IMR-90 (cell line): ENCODE measurements around the gene PFKP. TPM values are rescaled to one million over a fixed set of nuclear protein-coding genes. Genes with fewer than 3 reads are reported as not detected.

Experiments used
- ATAC-seq: fragments of 200-7000 bp; cut with Tn5 transposase; 2 replicates; pipeline ENCODE4 v1.9.1; 2020; ENCODE audit warnings: low read depth, mild to moderate bottlenecking, moderate library complexity
- BruUV-seq: library from RNA; stranded (reverse); fragments of 400-500 nt; replicated peaks from 2 replicates; lab custom pipeline; 2021; lab: Mats Ljungman, UMichigan
- CTCF ChIA-PET: fragments of 300-600 bp; formaldehyde crosslinking; extraction: SDS; loops from one replicate; lab custom pipeline; 2021; ENCODE audit warnings: antibody characterized with exemption; lab: Yijun Ruan, JAX
- POLR2A ChIA-PET: fragments of 300-600 bp; sonication (Branson Sonifier 250); formaldehyde crosslinking; loops from one replicate; lab custom pipeline; 2022; ENCODE audit warnings: antibody characterized with exemption; ENCODE audit not compliant: unreplicated experiment; lab: Charles Lee
- DNase-seq: peaks from one replicate; pipeline ENCODE4 v3.0.0; 2013
- H2AFZ ChIP-seq: replicated peaks from 2 replicates; pipeline ENCODE3; 2013; ENCODE audit warnings: low read length, mild to moderate bottlenecking; ENCODE audit not compliant: poor library complexity
- H2AK5ac ChIP-seq: 2 replicates; pipeline ENCODE4 v1.6.1; 2013; ENCODE audit warnings: low read depth, low read length, inconsistent platforms
- H2AK9ac ChIP-seq: replicated peaks from 2 replicates; pipeline ENCODE3; 2013; ENCODE audit warnings: mild to moderate bottlenecking, low read depth, low read length, moderate library complexity; ENCODE audit not compliant: poor library complexity
- H2BK120ac ChIP-seq: 2 replicates; pipeline ENCODE4 v1.6.1; 2013; ENCODE audit warnings: low read depth, low read length, inconsistent platforms
- H2BK15ac ChIP-seq: 3 replicates; pipeline ENCODE4 v1.6.1; 2013; ENCODE audit warnings: low read depth, low read length, inconsistent platforms
- H2BK20ac ChIP-seq: 2 replicates; pipeline ENCODE4 v1.6.1; 2013; ENCODE audit warnings: low read depth, mild to moderate bottlenecking, inconsistent platforms, low read length, moderate library complexity
- H2BK5ac ChIP-seq: 2 replicates; pipeline ENCODE4 v1.6.1; 2013; ENCODE audit warnings: mild to moderate bottlenecking, low read depth, low read length, inconsistent platforms; ENCODE audit not compliant: poor library complexity, severe bottlenecking
- H3K14ac ChIP-seq: replicated peaks from 2 replicates; pipeline ENCODE4 v1.6.1; 2013; ENCODE audit warnings: low read depth, low read length, inconsistent platforms
- H3K18ac ChIP-seq: 2 replicates; pipeline ENCODE4 v1.6.1; 2013; ENCODE audit warnings: low read depth, low read length, control low read depth
- H3K23ac ChIP-seq: 2 replicates; pipeline ENCODE4 v1.6.1; 2013; ENCODE audit warnings: low read depth, low read length, inconsistent platforms
- H3K27ac ChIP-seq: 2 replicates; pipeline ENCODE4 v1.5.1; 2013; ENCODE audit warnings: mild to moderate bottlenecking, control low read depth, low read length; ENCODE audit not compliant: insufficient read depth
- H3K27me3 ChIP-seq: 2 replicates; pipeline ENCODE4 v1.6.1; 2013; ENCODE audit warnings: low read length; ENCODE audit not compliant: control insufficient read depth, insufficient read depth
- H3K36me3 ChIP-seq: 2 replicates; pipeline ENCODE4 v1.6.1; 2013; ENCODE audit warnings: low read length, mixed read lengths; ENCODE audit not compliant: control insufficient read depth, insufficient read depth
- H3K4ac ChIP-seq: 2 replicates; pipeline ENCODE4 v1.6.1; 2013; ENCODE audit warnings: low read depth, low read length, inconsistent platforms
- H3K4me1 ChIP-seq: 2 replicates; pipeline ENCODE4 v1.6.1; 2013; ENCODE audit warnings: low read length, mixed read lengths; ENCODE audit not compliant: control insufficient read depth, insufficient read depth
- H3K4me2 ChIP-seq: 2 replicates; pipeline ENCODE4 v1.6.1; 2013; ENCODE audit warnings: low read depth, mild to moderate bottlenecking, control low read depth, low read length, moderate library complexity
- H3K4me3 ChIP-seq: 2 replicates; pipeline ENCODE4 v1.5.1; 2013; ENCODE audit warnings: low read depth, mild to moderate bottlenecking, control low read depth, low read length, moderate library complexity; ENCODE audit not compliant: insufficient read depth
- H3K56ac ChIP-seq: 2 replicates; pipeline ENCODE4 v1.6.1; 2013; ENCODE audit warnings: low read length, inconsistent platforms; ENCODE audit not compliant: insufficient read depth; ENCODE audit errors: extremely low read depth
- H3K79me1 ChIP-seq, 2 experiments: 2 replicates each; pipeline ENCODE4 v1.6.1; 2013; ENCODE audit warnings: low read length in 2 of 2, inconsistent platforms in 1 of 2, low read depth in 1 of 2
- H3K9ac ChIP-seq: 2 replicates; pipeline ENCODE4 v1.6.1; 2013; ENCODE audit warnings: low read depth, low read length, control low read depth
- H3K9me1 ChIP-seq: 2 replicates; pipeline ENCODE4 v1.6.1; 2013; ENCODE audit warnings: low read length, inconsistent platforms; ENCODE audit not compliant: insufficient read depth
- H3K9me3 ChIP-seq: 2 replicates; pipeline ENCODE4 v1.6.1; 2013; ENCODE audit warnings: low read length; ENCODE audit not compliant: control insufficient read depth, insufficient read depth
- H4K20me1 ChIP-seq: 2 replicates; pipeline ENCODE4 v1.6.1; 2013; ENCODE audit warnings: low read length, inconsistent platforms; ENCODE audit not compliant: insufficient read depth
- H4K5ac ChIP-seq: 2 replicates; pipeline ENCODE4 v1.6.1; 2013; ENCODE audit warnings: mild to moderate bottlenecking, low read depth, low read length, control low read depth
- H4K8ac ChIP-seq, 2 experiments: 2 replicates each; pipeline ENCODE4 v1.6.1; 2013; ENCODE audit warnings: low read depth in 2 of 2, low read length in 2 of 2, control low read depth in 1 of 2, inconsistent platforms in 1 of 2
- H4K91ac ChIP-seq: 2 replicates; pipeline ENCODE4 v1.6.1; 2013; ENCODE audit warnings: low read depth, low read length, inconsistent platforms; ENCODE audit not compliant: insufficient read depth
- BHLHE40 ChIP-seq: fragments of 150-350 bp; IDR thresholded peaks from 2 replicates; pipeline ENCODE4 v1.6.1; 2016; ENCODE audit warnings: mild to moderate bottlenecking, low read depth, low read length
- CEBPB ChIP-seq: IDR thresholded peaks from 2 replicates; pipeline ENCODE4 v1.6.1; 2012; ENCODE audit warnings: low read depth, low read length, improper control_type of control experiment
- CHD1 ChIP-seq: IDR thresholded peaks from 2 replicates; pipeline ENCODE4 v1.6.1; 2012; ENCODE audit warnings: low read depth, low read length, improper control_type of control experiment
- FOS ChIP-seq: fragments of 150-350 bp; IDR thresholded peaks from 2 replicates; pipeline ENCODE4 v1.6.1; 2016; ENCODE audit warnings: low read depth, low read length
- MAFK ChIP-seq: IDR thresholded peaks from 2 replicates; pipeline ENCODE4 v1.6.1; 2012; ENCODE audit warnings: low read depth, low read length, improper control_type of control experiment
- MAZ ChIP-seq: IDR thresholded peaks from 2 replicates; pipeline ENCODE4 v1.6.1; 2012; ENCODE audit warnings: low read depth, mild to moderate bottlenecking, low read length, improper control_type of control experiment, moderate library complexity, borderline replicate concordance
- MXI1 ChIP-seq: IDR thresholded peaks from 2 replicates; pipeline ENCODE4 v1.6.1; 2012; ENCODE audit warnings: low read depth, mild to moderate bottlenecking, low read length, moderate library complexity, borderline replicate concordance
- NFE2L2 ChIP-seq: fragments of 150-350 bp; IDR thresholded peaks from 2 replicates; pipeline ENCODE4 v1.6.1; 2016; ENCODE audit warnings: low read depth, mild to moderate bottlenecking, low read length
- POLR2A ChIP-seq: IDR thresholded peaks from 2 replicates; pipeline ENCODE4 v1.6.1; 2012; ENCODE audit warnings: mild to moderate bottlenecking, low read depth, low read length
- RAD21 ChIP-seq: IDR thresholded peaks from 2 replicates; pipeline ENCODE4 v1.6.1; 2012; ENCODE audit warnings: low read length, improper control_type of control experiment
- RCOR1 ChIP-seq: IDR thresholded peaks from 2 replicates; pipeline ENCODE4 v1.6.1; 2012; ENCODE audit warnings: mild to moderate bottlenecking, low read length, improper control_type of control experiment; ENCODE audit not compliant: insufficient replicate concordance
- SMC3 ChIP-seq: fragments of 150-350 bp; IDR thresholded peaks from 2 replicates; pipeline ENCODE4 v1.6.1; 2016; ENCODE audit warnings: low read depth, mild to moderate bottlenecking, antibody characterized with exemption, low read length, moderate library complexity
- USF2 ChIP-seq: fragments of 150-350 bp; IDR thresholded peaks from 2 replicates; pipeline ENCODE4 v1.6.1; 2017; ENCODE audit warnings: mild to moderate bottlenecking, antibody characterized with exemption, low read length, low read depth
- WGBS, 2 experiments: methylation state at CpG; one replicate each; pipeline versions ENCODE4 v1.1.5 to v1.1.7; 2013; ENCODE audit warnings: missing lambda C conversion rate in 2 of 2; ENCODE audit not compliant: insufficient read length in 1 of 2; ENCODE audit errors: extremely low coverage in 2 of 2; 5-methylcytosine and 5-hydroxymethylcytosine counted together
- dilution Hi-C: fragments of 300-500 bp; cut with HindIII; formaldehyde crosslinking; loops from one replicate; pipeline ENCODE4 v1.14.3; 2018; ENCODE audit warnings: low sequenced_read_pairs; ENCODE audit not compliant: unreplicated experiment
- in situ Hi-C: fragments of 300-500 bp; cut with MboI; formaldehyde crosslinking; loops from 3 replicates; pipeline ENCODE4 v1.14.3; 2019; ENCODE audit warnings: low sequenced_read_pairs, inconsistent platforms, mixed read lengths
- intact Hi-C: fragments of 100-400 bp; cut with micrococcal nuclease; formaldehyde crosslinking; loops from 2 replicates; pipeline ENCODE4 v1.10.0; 2022
- polyA plus RNA-seq, 3 experiments: library from polyadenylated mRNA; depleted of rRNA; stranded (reverse); fragments of >200 nt; gene quantifications; 2 replicates each; pipeline ENCODE4 v1.2.3, GENCODE V29; 2012; ENCODE audit warnings: low replicate concordance in 1 of 3
- total RNA-seq: library from RNA; depleted of rRNA; stranded (reverse); fragments of >200 nt; gene quantifications from 2 replicates; pipeline ENCODE4 v1.2.3, GENCODE V29; 2012
- TF ChIP-seq, protein P1 (sequence below): fragments of 150-350 bp; IDR thresholded peaks from 2 replicates; pipeline ENCODE4 v1.6.1; 2016; ENCODE audit warnings: low read depth, mild to moderate bottlenecking, low read length, moderate library complexity, borderline replicate concordance
- TF ChIP-seq, protein P2 (sequence below): conservative IDR thresholded peaks from 2 replicates; pipeline ENCODE4 v1.5.1; 2012; ENCODE audit warnings: mild to moderate bottlenecking, low read depth, low read length, improper control_type of control experiment

Gene PFKP
- total and polyA plus RNA-seq, 2 of the 4 experiments (the other 2 are of a cell fraction) = 223 to 294 TPM

GRCh38 chr10:3137958-3138726 is 70.8 kb downstream of the PFKP start:
- Histone ChIP-seq H3K56ac (no peak overlapping the region), H3K18ac (no peak overlapping the region), H2AK9ac (no peak overlapping the region), H3K27me3 (no peaks in the 10 kb centered on the region), H2BK5ac (no peak overlapping the region), H3K23ac (no peak overlapping the region), H3K4ac (no peak overlapping the region), H2BK20ac (no peak overlapping the region), H4K8ac (no peak overlapping the region), H3K9me3 (no peaks in the 10 kb centered on the region), H2BK120ac (no peak overlapping the region), H3K4me2 (no peak overlapping the region), H4K5ac (no peak overlapping the region), H3K4me3 (no peak overlapping the region), H2BK15ac (no peak overlapping the region), H3K14ac (no peak overlapping the region), H3K9me1 (0 out of 2 replicates have a peak, but pooled peaks cover 3% of the 10 kb centered on the region), H3K79me1 (peaks cover 28 to 33% of the 10 kb centered on the region in 2 experiments), H3K4me1 (peaks cover 2% of the 10 kb centered on the region; the same call in 1 of the 2 replicates), H4K20me1 (peaks cover 4% of the 10 kb centered on the region), H2AK5ac (no peak overlapping the region), H4K91ac (no peak overlapping the region), H2AFZ (no peak overlapping the region), H3K27ac (no peak overlapping the region), H3K36me3 (peaks cover 80% of the 10 kb centered on the region), H3K9ac (no peak overlapping the region)
- in situ Hi-C loops = no loop called here
- intact Hi-C loops = no loop called here
- BruUV-seq = no TSS peak
- no peak for DNase-seq
- ATAC-seq = no peak
- dilution Hi-C loops = no loop called here
- POLR2A ChIA-PET = no interaction called here
- CTCF ChIA-PET = no interaction called here
- WGBS, 2 experiments = 95% methylated on average over 39 of the region's 41 CpGs; no CpG with 5 or more reads in 1 of the 2 experiments
- TF ChIP-seq MAFK (no peak), MXI1 (no peak), USF2 (no peak), FOS (no peak), CHD1 (no peak), BHLHE40 (no peak), POLR2A (no peak), RAD21 (no peak), MAZ (no peak), NFE2L2 (no peak), SMC3 (no peak), RCOR1 (no peak), CEBPB (no peak)
- TF ChIP-seq, protein P1, sequence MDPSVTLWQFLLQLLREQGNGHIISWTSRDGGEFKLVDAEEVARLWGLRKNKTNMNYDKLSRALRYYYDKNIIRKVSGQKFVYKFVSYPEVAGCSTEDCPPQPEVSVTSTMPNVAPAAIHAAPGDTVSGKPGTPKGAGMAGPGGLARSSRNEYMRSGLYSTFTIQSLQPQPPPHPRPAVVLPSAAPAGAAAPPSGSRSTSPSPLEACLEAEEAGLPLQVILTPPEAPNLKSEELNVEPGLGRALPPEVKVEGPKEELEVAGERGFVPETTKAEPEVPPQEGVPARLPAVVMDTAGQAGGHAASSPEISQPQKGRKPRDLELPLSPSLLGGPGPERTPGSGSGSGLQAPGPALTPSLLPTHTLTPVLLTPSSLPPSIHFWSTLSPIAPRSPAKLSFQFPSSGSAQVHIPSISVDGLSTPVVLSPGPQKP = no peak
- TF ChIP-seq, protein P2, sequence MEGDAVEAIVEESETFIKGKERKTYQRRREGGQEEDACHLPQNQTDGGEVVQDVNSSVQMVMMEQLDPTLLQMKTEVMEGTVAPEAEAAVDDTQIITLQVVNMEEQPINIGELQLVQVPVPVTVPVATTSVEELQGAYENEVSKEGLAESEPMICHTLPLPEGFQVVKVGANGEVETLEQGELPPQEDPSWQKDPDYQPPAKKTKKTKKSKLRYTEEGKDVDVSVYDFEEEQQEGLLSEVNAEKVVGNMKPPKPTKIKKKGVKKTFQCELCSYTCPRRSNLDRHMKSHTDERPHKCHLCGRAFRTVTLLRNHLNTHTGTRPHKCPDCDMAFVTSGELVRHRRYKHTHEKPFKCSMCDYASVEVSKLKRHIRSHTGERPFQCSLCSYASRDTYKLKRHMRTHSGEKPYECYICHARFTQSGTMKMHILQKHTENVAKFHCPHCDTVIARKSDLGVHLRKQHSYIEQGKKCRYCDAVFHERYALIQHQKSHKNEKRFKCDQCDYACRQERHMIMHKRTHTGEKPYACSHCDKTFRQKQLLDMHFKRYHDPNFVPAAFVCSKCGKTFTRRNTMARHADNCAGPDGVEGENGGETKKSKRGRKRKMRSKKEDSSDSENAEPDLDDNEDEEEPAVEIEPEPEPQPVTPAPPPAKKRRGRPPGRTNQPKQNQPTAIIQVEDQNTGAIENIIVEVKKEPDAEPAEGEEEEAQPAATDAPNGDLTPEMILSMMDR = no peak
